Kidney (tissue), 14 donors: Measurements from ENCODE around the gene SRRM5. TPM values are rescaled to one million over a fixed set of nuclear protein-coding genes. Genes with fewer than 3 reads are reported as not detected.
A peak's percentile ranks its signal among the peaks of the same experiment; 100 is the strongest.

ENCODE experiments used
- DNase-seq, 5 donors: peaks; one replicate each; pipeline ENCODE4 v3.0.0-alpha.2; 2013 to 2020
- FAIRE-seq: peaks from 2 replicates; lab custom pipeline; 2012; peaks lifted over from hg19 to GRCh38; lab: Jason Lieb, UNC
- H3K27ac ChIP-seq, 2 donors: one replicate each; pipeline ENCODE4 v1.7.0; 2013; ENCODE audit warnings: low read depth in 2 of 2, low read length in 2 of 2, inconsistent platforms in 1 of 2
- H3K27me3 ChIP-seq: one replicate; pipeline ENCODE4 v1.7.1; 2013; ENCODE audit warnings: low read length, inconsistent platforms; ENCODE audit not compliant: control insufficient read depth, insufficient read depth
- H3K36me3 ChIP-seq, 3 donors: one replicate each; pipeline versions ENCODE4 v1.7.0 to v1.7.1; 2013; ENCODE audit warnings: low read length in 3 of 3, control low read depth in 1 of 3, inconsistent platforms in 1 of 3; ENCODE audit not compliant: insufficient read depth in 3 of 3, control insufficient read depth in 2 of 3
- H3K4me1 ChIP-seq, 3 donors: one replicate each; pipeline versions ENCODE4 v1.7.0 to v1.7.1; 2013; ENCODE audit warnings: low read length in 3 of 3, inconsistent platforms in 1 of 3, low read depth in 1 of 3; ENCODE audit not compliant: control insufficient read depth in 2 of 3, insufficient read depth in 2 of 3
- H3K4me3 ChIP-seq, 3 donors: one replicate each; pipeline versions ENCODE4 v1.7.0 to v1.8.1; 2013; ENCODE audit warnings: low read length in 3 of 3, control low read depth in 1 of 3, inconsistent platforms in 1 of 3
- H3K9ac ChIP-seq, 3 donors: one replicate each; pipeline versions ENCODE4 v1.7.0 to v1.7.1; 2013; ENCODE audit warnings: low read length in 3 of 3, control low read depth in 1 of 3, inconsistent platforms in 1 of 3
- H3K9me3 ChIP-seq, 3 donors: one replicate each; pipeline versions ENCODE4 v1.7.0 to v1.7.1; 2013; ENCODE audit warnings: low read length in 3 of 3, control low read depth in 1 of 3, inconsistent platforms in 1 of 3; ENCODE audit not compliant: control insufficient read depth in 2 of 3, insufficient read depth in 1 of 3
- intact Hi-C: fragments of 100-400 bp; cut with DNase I; formaldehyde crosslinking; loops from one replicate; pipeline ENCODE4 v1.11.1; 2022
- polyA plus RNA-seq: library from polyadenylated mRNA; stranded (reverse); fragments of 350-450 nt; fragmentation: Illumina TruSeq; extraction: RNeasy Lipid Tissue Mini Kit (QIAGEN cat#74804); gene quantifications from one replicate; pipeline ENCODE4 v1.2.3, GENCODE V29; 2014; ENCODE audit warnings: low read depth, low replicate concordance; ENCODE audit not compliant: insufficient read depth
- total RNA-seq: library from RNA; stranded (reverse); fragmentation: NEBNext Ultra II Directional; extraction: Animal tissue kit (Norgen Biotek cat#: 25700); gene quantifications from one replicate; pipeline ENCODE4 v1.2.1, GENCODE V29; 2021
- TF ChIP-seq, protein P1 (sequence below): IDR thresholded peaks from 3 replicates; pipeline ENCODE4 v1.5.1; 2012; ENCODE audit warnings: mild to moderate bottlenecking, moderate library complexity, borderline replicate concordance; ENCODE audit not compliant: insufficient read depth; ENCODE audit errors: extremely low read depth
- donor health status: control.
- donor health status: control.
- donor health status: control.
- donor health status: control.
- donor health status: control.
- donor health status: DM: yes; HTN: yes; CAD: no.
- donor health status: Normal renal cell carcinoma (clear cell type).

Gene SRRM5
- total and polyA plus RNA-seq, 2 donors from 2014 or later = 0.22 to 0.28 TPM

DNA sequence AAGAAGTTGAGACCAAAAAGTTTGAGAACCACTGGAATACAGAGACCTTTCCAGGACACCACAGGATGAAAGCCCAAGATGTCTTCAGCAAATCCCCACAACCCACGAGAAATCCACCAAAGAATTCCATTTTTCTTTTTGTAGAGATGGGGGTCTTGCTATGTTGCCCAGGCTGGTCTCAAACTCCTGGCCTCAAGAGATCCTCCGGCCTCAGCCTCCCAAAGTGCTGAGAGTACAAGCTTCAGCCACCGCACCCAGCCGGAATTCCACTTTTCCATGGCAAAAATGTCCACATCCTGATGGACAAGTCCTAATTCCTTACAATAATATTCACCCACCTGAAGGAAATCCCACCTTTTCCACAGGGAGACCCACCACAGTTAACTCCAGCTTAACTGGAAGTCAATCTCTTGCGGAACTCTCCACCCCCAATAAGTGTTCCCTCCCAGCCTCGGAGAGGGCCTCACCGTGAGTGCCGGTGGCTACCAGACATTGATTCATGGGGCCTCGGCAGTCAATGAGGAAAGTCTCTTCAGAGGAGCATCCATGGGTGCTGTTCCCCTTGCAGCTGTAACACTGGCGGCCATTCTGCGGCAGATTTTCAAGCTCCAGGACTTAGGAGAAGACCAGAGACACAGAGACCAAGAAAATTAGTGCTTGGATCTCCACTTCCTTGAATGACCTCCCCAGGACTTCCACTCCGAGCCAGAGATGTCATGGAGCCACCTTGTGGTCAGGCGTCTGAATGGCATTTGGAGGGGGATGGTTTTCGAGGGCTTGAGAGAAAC lies 40.1 kb downstream of the SRRM5 start:
- intact Hi-C loops = no loop called here
- FAIRE-seq = no peak
- Histone ChIP-seq H3K36me3 (no peaks in the 10 kb centered on the region), H3K4me1 (peaks cover 0 to 3% (median 0%) of the 10 kb centered on the region in 3 donors), H3K27me3 (no peaks in the 10 kb centered on the region), H3K9ac (peak overlapping the region in 1 of 3 donors; percentile 38), H3K4me3 (peak overlapping the region in 1 of 3 donors; percentile 58), H3K27ac (no peak overlapping the region), H3K9me3 (no peaks in the 10 kb centered on the region)
- TF ChIP-seq, protein P1, sequence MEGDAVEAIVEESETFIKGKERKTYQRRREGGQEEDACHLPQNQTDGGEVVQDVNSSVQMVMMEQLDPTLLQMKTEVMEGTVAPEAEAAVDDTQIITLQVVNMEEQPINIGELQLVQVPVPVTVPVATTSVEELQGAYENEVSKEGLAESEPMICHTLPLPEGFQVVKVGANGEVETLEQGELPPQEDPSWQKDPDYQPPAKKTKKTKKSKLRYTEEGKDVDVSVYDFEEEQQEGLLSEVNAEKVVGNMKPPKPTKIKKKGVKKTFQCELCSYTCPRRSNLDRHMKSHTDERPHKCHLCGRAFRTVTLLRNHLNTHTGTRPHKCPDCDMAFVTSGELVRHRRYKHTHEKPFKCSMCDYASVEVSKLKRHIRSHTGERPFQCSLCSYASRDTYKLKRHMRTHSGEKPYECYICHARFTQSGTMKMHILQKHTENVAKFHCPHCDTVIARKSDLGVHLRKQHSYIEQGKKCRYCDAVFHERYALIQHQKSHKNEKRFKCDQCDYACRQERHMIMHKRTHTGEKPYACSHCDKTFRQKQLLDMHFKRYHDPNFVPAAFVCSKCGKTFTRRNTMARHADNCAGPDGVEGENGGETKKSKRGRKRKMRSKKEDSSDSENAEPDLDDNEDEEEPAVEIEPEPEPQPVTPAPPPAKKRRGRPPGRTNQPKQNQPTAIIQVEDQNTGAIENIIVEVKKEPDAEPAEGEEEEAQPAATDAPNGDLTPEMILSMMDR = peak; percentile 83
- DNase-seq = peak in 4 of 5 donors; percentile 64 to 87 (median 70)

DNA sequence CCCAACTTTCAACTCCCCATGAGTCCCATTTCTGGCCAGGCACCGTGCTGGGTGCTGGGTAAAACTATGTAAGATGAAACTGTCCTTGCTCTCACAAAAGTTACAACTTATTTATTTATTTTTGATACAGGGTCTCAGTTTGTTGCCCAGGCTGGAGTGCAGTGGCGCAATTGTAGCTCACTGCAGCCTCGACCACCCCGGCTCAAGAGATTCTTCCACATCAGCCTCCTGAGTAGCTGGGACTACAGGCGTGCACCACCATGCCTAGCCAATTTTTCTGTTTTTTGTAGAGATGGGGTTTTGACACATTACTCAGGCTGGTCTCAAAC lies 40.6 kb downstream of the SRRM5 start:
- H3K9ac ChIP-seq = no peak overlapping the region
- H3K27me3 ChIP-seq = no peaks in the 10 kb centered on the region
- no peaks in the 10 kb centered on the region for H3K9me3 ChIP-seq
- H3K4me1 ChIP-seq = peaks cover 0 to 3% (median 0%) of the 10 kb centered on the region in 3 donors
- H3K36me3 ChIP-seq = no peaks in the 10 kb centered on the region
- no peak for DNase-seq
- no peak overlapping the region for H3K4me3 ChIP-seq
- intact Hi-C loops = no loop called here
- TF ChIP-seq, protein P1 = no peak
- H3K27ac ChIP-seq = no peak overlapping the region
- FAIRE-seq = no peak

DNA sequence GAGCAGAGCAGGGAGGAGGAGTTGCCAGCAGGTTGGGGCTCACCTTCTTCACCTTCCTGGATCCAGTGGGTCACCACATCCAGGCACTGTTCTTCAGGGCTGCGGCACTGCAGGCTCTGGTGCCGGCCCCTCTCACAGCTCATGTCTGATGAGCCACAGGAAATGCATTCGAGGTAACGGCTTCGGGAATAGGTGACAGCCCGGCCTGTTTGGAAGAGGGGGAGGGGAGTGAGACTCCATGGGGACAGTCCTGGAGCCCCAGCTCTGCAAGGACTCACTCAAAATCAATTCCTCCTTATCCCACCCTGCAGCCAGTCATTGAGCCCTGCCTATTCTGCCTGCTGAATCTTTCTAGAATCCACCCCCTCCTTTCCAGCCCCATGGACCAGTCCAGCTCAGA lies 44.5 kb downstream of the SRRM5 start:
- H3K4me1 ChIP-seq = peaks cover 0 to 3% (median 0%) of the 10 kb centered on the region in 3 donors
- TF ChIP-seq, protein P1 = no peak
- H3K9me3 ChIP-seq = peaks cover 0 to 6% (median 0%) of the 10 kb centered on the region in 3 donors
- no peaks in the 10 kb centered on the region for H3K36me3 ChIP-seq
- DNase-seq (no peak), FAIRE-seq (no peak)
- H3K27me3 ChIP-seq = no peaks in the 10 kb centered on the region
- H3K9ac ChIP-seq = no peak overlapping the region
- no peak overlapping the region for H3K4me3 ChIP-seq
- no peak overlapping the region for H3K27ac ChIP-seq
- intact Hi-C loops = no loop called here
